Spleen (tissue), 11 donors: ENCODE measurements around the gene CTNNA2. TPM values are rescaled to one million over a fixed set of nuclear protein-coding genes. Genes with fewer than 3 reads are reported as not detected.

ENCODE experiments used
- DNase-seq: peaks from one replicate; pipeline ENCODE4 v3.0.0-alpha.2; 2020
- H3K27ac ChIP-seq, 8 donors: fragments of 200-600 bp; sonication (generic) in 7 of 8; 1 replicate in 4 of 8; 2 replicates in 4 of 8; pipeline versions ENCODE4 v1.5.0 to v1.8.0; 2016 to 2021; ENCODE audit warnings: inconsistent platforms in 4 of 8, mild to moderate bottlenecking in 4 of 8, moderate library complexity in 1 of 8
- H3K27me3 ChIP-seq, 7 donors: fragments of 200-600 bp; sonication (generic) in 6 of 7; replicated peaks in 1 of 7; 1 replicate in 4 of 7; 2 replicates in 3 of 7; pipeline versions ENCODE4 v1.5.0 to v1.8.0; 2016 to 2021; ENCODE audit warnings: inconsistent platforms in 3 of 7, mild to moderate bottlenecking in 1 of 7
- H3K36me3 ChIP-seq, 6 donors: fragments of 200-600 bp; sonication (generic) in 5 of 6; 1 replicate in 4 of 6; 2 replicates in 2 of 6; pipeline versions ENCODE4 v1.5.0 to v1.8.0; 2016 to 2021; ENCODE audit warnings: inconsistent platforms in 2 of 6
- H3K4me1 ChIP-seq, 6 donors: fragments of 200-600 bp; sonication (generic) in 5 of 6; 1 replicate in 3 of 6; 2 replicates in 3 of 6; pipeline versions ENCODE4 v1.5.0 to v1.8.0; 2016 to 2021; ENCODE audit warnings: inconsistent platforms in 3 of 6
- H3K4me3 ChIP-seq, 8 donors: fragments of 200-600 bp; sonication (generic) in 7 of 8; 1 replicate in 4 of 8; 2 replicates in 4 of 8; pipeline versions ENCODE4 v1.5.0 to v1.8.0; 2016 to 2021; ENCODE audit warnings: inconsistent platforms in 4 of 8, mild to moderate bottlenecking in 4 of 8, moderate library complexity in 2 of 8
- H3K9me3 ChIP-seq, 8 donors: fragments of 200-600 bp; sonication (generic) in 7 of 8; 1 replicate in 4 of 8; 2 replicates in 4 of 8; pipeline versions ENCODE4 v1.5.0 to v1.8.0; 2016 to 2021; ENCODE audit warnings: inconsistent platforms in 4 of 8
- CTCF ChIP-seq, 11 experiments: fragments of 200-600 bp in 7 of 11; fragments of 450-650 bp in 4 of 11; sonication (generic) in 4 of 11; IDR thresholded peaks in 8 of 11; conservative IDR thresholded peaks in 3 of 11; 1 replicate in 7 of 11; 2 replicates in 4 of 11; pipeline versions ENCODE4 v1.4.0 to v1.8.0; 2016 to 2021; ENCODE audit warnings: antibody characterized with exemption in 11 of 11, inconsistent platforms in 4 of 11, mild to moderate bottlenecking in 1 of 11
- POLR2A ChIP-seq, 3 donors: fragments of 450-650 bp; IDR thresholded peaks; one replicate each; pipeline ENCODE4 v1.5.1; 2017; ENCODE audit warnings: antibody characterized with exemption in 3 of 3, mild to moderate bottlenecking in 1 of 3
- POLR2AphosphoS5 ChIP-seq, 3 donors: sonication (generic); formaldehyde crosslinking; IDR thresholded peaks; one replicate each; pipeline ENCODE4 v1.5.1; 2017; ENCODE audit warnings: antibody characterized with exemption in 3 of 3
- WGBS, 5 donors: extraction: QIAGEN DNeasy Blood & Tissue Kit in 3 of 5; methylation state at CpG; one replicate each; pipeline versions ENCODE4 v1.1.5 to v1.1.7; 2013 to 2018; 5-methylcytosine and 5-hydroxymethylcytosine counted together
- intact Hi-C: fragments of 100-400 bp; cut with DNase I; formaldehyde crosslinking; loops from one replicate; pipeline ENCODE4 v1.15.0; 2023; ENCODE audit warnings: low total_unique reads
- polyA plus RNA-seq, 3 donors: library from polyadenylated mRNA; stranded (reverse); fragments of 200-250 nt; gene quantifications; one replicate each; pipeline ENCODE4 v1.2.1, GENCODE V29; 2013
- total RNA-seq, 7 donors: library from RNA; depleted of rRNA in 3 of 7; stranded (reverse); fragments of >200 nt in 3 of 7; fragmentation: NEBNext Ultra II Directional in 4 of 7; extraction: Animal tissue kit (Norgen Biotek cat#: 25700) in 4 of 7; gene quantifications; one replicate each; pipeline versions ENCODE4 v1.1.0 to v1.2.1, GENCODE V29; 2016 to 2021
- donor health status: healthy with polysubstance abuse.
- donor health status: DM: no; HTN: no; CAD: no; lungs with moderate emphysema.
- donor health status: DM: no; HTN: no; CAD: no.
- donor health status: Bipolar disorder and iron deficiency.
- donor health status: healthy.
- donor health status: DM: no; HTN: no; CAD: no.
- donor health status: DM: yes; HTN: yes; CAD: no.

The CTNNA2 gene
- total and polyA plus RNA-seq, 10 donors = not detected

- peaks cover 0 to 19% (median 0%) of the 10 kb centered on the region in 8 donors for H3K9me3 ChIP-seq
- TF ChIP-seq POLR2A (IDR thresholded peaks at IDR 0.05) (no peak), POLR2AphosphoS5 (IDR thresholded peaks at IDR 0.05) (no peak), CTCF (IDR thresholded peaks at IDR 0.05 in 8 of 11, conservative IDR thresholded peaks at IDR 0.05 in 3 of 11) (no peak)
- whole genome bisulfite sequencing, 5 donors = 16 to 22% (median 20%) methylated on average over 4 of the region's 4 CpGs
- peaks cover 0 to 39% (median 12%) of the 10 kb centered on the region in 7 donors for H3K27me3 ChIP-seq
- DNase-seq = no peak
- no peak overlapping the region for H3K4me3 ChIP-seq
- H3K27ac ChIP-seq = no peak overlapping the region
- peaks cover 0 to 10% (median 0%) of the 10 kb centered on the region in 6 donors for H3K4me1 ChIP-seq
- intact Hi-C loops = no loop called here
- no peaks in the 10 kb centered on the region for H3K36me3 ChIP-seq
Observed at GRCh38 chr2:79513711-79514110, 860 bp downstream of the CTNNA2 start.

GRCh38 chr2:79529636-79530035 lies 16.8 kb downstream of the CTNNA2 start:
- Histone ChIP-seq H3K9me3 (no peaks in the 10 kb centered on the region), H3K4me1 (no peaks in the 10 kb centered on the region), H3K27me3 (no peaks in the 10 kb centered on the region), H3K4me3 (no peak overlapping the region), H3K36me3 (no peaks in the 10 kb centered on the region), H3K27ac (no peak overlapping the region)
- no peak for DNase-seq
- TF ChIP-seq CTCF (IDR thresholded peaks at IDR 0.05 in 8 of 11, conservative IDR thresholded peaks at IDR 0.05 in 3 of 11) = no peak
- TF ChIP-seq POLR2A (IDR thresholded peaks at IDR 0.05) = no peak
- no peak for TF ChIP-seq POLR2AphosphoS5 (IDR thresholded peaks at IDR 0.05)
- WGBS, 5 donors = 57 to 63% (median 58%) methylated on average over 3 of the region's 3 CpGs
- intact Hi-C loops = no loop called here

- H3K27ac ChIP-seq = no peak overlapping the region
- H3K27me3 ChIP-seq = no peaks in the 10 kb centered on the region
- H3K9me3 ChIP-seq = no peaks in the 10 kb centered on the region
- H3K4me1 ChIP-seq = no peaks in the 10 kb centered on the region
- TF ChIP-seq CTCF (IDR thresholded peaks at IDR 0.05 in 8 of 11, conservative IDR thresholded peaks at IDR 0.05 in 3 of 11) (no peak), POLR2A (IDR thresholded peaks at IDR 0.05) (no peak), POLR2AphosphoS5 (IDR thresholded peaks at IDR 0.05) (no peak)
- no peak for DNase-seq
- intact Hi-C loops = no loop called here
- H3K36me3 ChIP-seq = no peaks in the 10 kb centered on the region
- no peak overlapping the region for H3K4me3 ChIP-seq
- WGBS, 5 donors = 3 to 12% (median 11%) methylated on average over 1 of the region's 1 CpG
Observed at GRCh38 chr2:79530443-79530842, 17.6 kb downstream of the CTNNA2 start.

- H3K9me3 ChIP-seq = peaks cover 0 to 90% (median 86%) of the 10 kb centered on the region in 8 donors
- no peaks in the 10 kb centered on the region for H3K27me3 ChIP-seq
- intact Hi-C loops = no loop called here
- no peak for DNase-seq
- no peak overlapping the region for H3K4me3 ChIP-seq
- H3K36me3 ChIP-seq = no peaks in the 10 kb centered on the region
- H3K27ac ChIP-seq = no peak overlapping the region
- TF ChIP-seq CTCF (IDR thresholded peaks at IDR 0.05 in 8 of 11, conservative IDR thresholded peaks at IDR 0.05 in 3 of 11) (no peak), POLR2A (IDR thresholded peaks at IDR 0.05) (no peak), POLR2AphosphoS5 (IDR thresholded peaks at IDR 0.05) (no peak)
- no peaks in the 10 kb centered on the region for H3K4me1 ChIP-seq
- WGBS, 5 donors = 63 to 80% (median 72%) methylated on average over 2 of the region's 2 CpGs
Observed at GRCh38 chr2:79547568-79547967, 34.7 kb downstream of the CTNNA2 start.
